ENCODE results near the gene MEIS2.

- TF ChIP-seq CTCF (IDR thresholded peaks at IDR 0.05; ENCODE audit: insufficient read depth, low read length) (no peak), REST (IDR thresholded peaks at IDR 0.05; ENCODE audit: insufficient replicate concordance, low read depth) (no peak)
These were observed 7.5 kb upstream of the MEIS2 start for GRCh38 chr15:37107744-37108380.
